ENCODE data around the gene FCN1. TPM values are rescaled to one million over a fixed set of nuclear protein-coding genes. Genes with fewer than 3 reads are reported as not detected.

The FCN1 gene
- total RNA-seq, 1 donor from 2014 or later, result not detected

DNA sequence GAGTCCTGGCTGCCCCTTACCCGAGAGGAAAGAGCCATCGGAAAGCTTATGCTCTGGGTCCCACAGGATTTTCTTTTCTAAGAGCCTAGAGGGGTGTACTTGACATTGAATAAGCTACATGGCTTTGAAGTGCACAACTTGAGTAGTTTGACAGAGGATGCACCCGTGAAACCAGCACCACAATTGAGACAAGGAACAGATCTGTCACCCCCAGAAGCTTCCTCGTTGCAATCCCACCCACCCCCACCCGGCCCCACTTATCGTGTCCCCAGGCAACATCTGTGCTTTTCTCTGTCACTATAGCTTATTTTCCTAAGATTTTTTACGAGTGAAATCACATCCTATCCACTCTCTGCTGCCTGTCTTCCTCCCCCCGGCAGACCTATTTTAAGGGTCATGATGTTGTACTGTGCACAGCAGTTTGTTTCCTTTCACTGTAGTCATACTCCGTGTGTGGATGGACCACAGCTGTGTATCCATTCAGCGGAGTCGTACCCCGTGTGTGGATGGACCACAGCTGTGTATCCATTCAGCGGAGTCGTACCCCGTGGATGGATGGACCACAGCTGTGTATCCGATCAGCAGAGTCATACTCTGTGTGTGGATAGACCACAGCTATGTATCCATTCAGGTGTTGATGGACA, 45.9 kb downstream of the FCN1 start:
- TF ChIP-seq, protein P1, sequence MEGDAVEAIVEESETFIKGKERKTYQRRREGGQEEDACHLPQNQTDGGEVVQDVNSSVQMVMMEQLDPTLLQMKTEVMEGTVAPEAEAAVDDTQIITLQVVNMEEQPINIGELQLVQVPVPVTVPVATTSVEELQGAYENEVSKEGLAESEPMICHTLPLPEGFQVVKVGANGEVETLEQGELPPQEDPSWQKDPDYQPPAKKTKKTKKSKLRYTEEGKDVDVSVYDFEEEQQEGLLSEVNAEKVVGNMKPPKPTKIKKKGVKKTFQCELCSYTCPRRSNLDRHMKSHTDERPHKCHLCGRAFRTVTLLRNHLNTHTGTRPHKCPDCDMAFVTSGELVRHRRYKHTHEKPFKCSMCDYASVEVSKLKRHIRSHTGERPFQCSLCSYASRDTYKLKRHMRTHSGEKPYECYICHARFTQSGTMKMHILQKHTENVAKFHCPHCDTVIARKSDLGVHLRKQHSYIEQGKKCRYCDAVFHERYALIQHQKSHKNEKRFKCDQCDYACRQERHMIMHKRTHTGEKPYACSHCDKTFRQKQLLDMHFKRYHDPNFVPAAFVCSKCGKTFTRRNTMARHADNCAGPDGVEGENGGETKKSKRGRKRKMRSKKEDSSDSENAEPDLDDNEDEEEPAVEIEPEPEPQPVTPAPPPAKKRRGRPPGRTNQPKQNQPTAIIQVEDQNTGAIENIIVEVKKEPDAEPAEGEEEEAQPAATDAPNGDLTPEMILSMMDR (IDR thresholded peaks at IDR 0.05), result no peak
- H3K27me3 Mint-ChIP-seq (ENCODE audit: unreplicated experiment), result peaks cover 16% of the 10 kb centered on the region
- H3K4me1 Mint-ChIP-seq (ENCODE audit: unreplicated experiment), result peaks cover 14% of the 10 kb centered on the region
- H3K4me3 Mint-ChIP-seq (ENCODE audit: unreplicated experiment), result no peak overlapping the region
- no peaks in the 10 kb centered on the region for H3K36me3 Mint-ChIP-seq (ENCODE audit: unreplicated experiment)
- peaks cover 5% of the 10 kb centered on the region for H3K9me3 Mint-ChIP-seq (ENCODE audit: unreplicated experiment)
- H3K27ac Mint-ChIP-seq (ENCODE audit: unreplicated experiment), result peak overlapping the region; percentile 4
- DNase-seq (ENCODE audit: extremely low spot score, unreplicated experiment), result no peak

DNA sequence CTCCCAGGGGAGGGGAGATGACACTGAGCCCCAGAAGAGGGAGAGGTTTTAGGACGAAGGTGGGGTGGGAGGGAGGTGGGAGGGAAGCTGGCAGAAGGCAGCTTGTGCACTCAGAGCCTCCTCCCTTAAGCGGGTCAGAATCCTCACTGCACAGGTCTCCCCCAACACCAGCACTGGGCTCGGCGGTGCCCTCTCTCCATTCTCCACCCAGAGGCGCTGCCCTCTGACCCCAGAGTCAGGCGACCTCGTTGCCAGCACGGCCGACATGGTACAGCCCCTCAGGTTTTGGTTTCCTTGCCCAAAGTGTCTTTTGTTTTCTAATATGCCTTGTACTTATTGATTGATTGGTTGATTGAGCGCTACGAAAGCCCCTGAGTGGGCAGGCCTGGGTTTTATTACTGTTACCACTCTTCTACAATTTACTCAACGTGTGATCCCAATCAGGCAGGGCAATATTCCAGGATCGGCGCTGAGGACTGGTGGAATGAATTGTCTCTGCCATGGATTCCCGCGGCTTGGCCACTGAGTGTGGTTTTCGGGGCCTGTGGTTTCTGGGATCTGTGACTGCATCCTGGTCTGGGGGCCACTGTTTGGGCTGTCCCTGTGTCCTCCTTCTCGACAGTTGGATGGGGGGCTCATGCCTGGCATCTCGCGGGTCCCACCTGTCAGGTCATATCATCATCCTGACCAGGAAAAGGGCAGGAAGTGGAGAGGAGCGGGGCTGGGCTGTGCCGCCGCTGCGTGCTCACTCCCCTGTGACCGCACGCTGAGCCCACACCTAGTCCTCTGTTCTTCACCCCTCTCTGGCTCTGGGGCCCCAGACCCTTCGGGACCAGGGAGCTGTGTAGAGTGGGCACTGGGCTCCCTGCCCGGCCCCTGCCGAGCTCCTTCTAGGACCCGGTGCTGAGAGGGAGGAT, 46.7 kb downstream of the FCN1 start:
- H3K4me1 Mint-ChIP-seq (ENCODE audit: unreplicated experiment), result peaks cover 14% of the 10 kb centered on the region
- DNase-seq (ENCODE audit: extremely low spot score, unreplicated experiment), result no peak
- H3K27me3 Mint-ChIP-seq (ENCODE audit: unreplicated experiment), result peaks cover 15% of the 10 kb centered on the region
- no peak overlapping the region for H3K27ac Mint-ChIP-seq (ENCODE audit: unreplicated experiment)
- peaks cover 5% of the 10 kb centered on the region for H3K9me3 Mint-ChIP-seq (ENCODE audit: unreplicated experiment)
- H3K4me3 Mint-ChIP-seq (ENCODE audit: unreplicated experiment), result no peak overlapping the region
- no peaks in the 10 kb centered on the region for H3K36me3 Mint-ChIP-seq (ENCODE audit: unreplicated experiment)
- TF ChIP-seq, protein P1 (IDR thresholded peaks at IDR 0.05), result no peak

DNA sequence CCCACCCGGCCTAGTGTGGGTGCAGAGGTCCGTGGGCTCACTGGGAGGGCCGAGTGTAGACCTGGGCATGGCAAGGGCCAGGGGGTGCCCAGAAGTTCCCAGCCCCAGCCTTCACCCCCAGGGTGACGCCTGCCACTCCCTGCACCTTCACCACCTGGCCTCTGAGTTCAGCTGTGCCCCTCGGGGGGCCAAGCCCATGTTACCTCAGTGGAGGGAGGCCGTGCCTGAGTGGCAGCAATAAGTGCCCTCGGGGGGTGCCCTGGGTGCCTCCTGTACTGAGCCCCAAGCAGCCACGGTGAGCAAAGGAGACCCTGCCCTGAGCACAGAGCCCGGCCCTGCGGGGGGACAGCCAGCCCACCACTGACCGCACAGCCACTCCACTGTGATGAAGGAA, 47.4 kb downstream of the FCN1 start:
- H3K27ac Mint-ChIP-seq (ENCODE audit: unreplicated experiment), result no peak overlapping the region
- H3K36me3 Mint-ChIP-seq (ENCODE audit: unreplicated experiment), result no peaks in the 10 kb centered on the region

DNA sequence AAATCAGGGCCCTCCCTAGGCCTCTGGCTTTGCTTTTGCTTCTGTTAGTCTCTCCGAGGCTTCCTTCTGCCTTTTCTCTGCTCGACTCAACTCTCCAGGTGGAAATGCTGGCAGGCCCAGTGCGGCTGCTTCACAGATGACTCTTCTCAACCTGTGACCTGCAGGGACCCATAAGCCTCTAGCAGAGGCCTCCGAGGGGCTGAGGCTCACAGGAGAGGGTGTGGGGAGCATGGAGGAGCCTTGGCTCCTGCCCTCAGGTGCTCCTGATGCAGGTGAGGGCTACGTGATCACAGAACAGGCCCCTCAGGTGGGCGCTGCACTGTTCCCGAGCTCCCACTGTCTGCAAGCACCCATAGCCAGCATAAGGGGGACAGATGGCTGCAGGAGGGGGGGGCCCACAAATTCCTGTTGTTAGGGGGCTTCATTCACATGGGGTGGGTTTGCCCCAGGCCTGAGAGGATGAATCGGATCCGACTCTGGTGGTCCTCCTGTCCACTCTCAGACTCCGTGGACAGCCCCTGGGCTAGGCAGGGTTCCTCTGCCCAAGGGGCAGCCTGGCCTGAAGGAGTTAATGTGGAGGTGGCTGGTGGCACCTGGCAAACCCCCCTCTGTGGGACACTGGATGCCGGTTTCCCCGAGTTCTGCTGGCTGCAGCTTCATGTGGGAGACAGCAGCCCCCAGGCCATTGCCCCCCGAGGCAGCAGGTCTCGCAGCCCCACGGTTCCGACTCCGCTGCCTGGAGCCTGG, 48.0 kb downstream of the FCN1 start:
- Mint-ChIP-seq H3K9me3 (ENCODE audit: unreplicated experiment) (peaks cover 5% of the 10 kb centered on the region), H3K4me3 (ENCODE audit: unreplicated experiment) (no peak overlapping the region), H3K4me1 (ENCODE audit: unreplicated experiment) (peaks cover 14% of the 10 kb centered on the region), H3K36me3 (ENCODE audit: unreplicated experiment) (no peaks in the 10 kb centered on the region), H3K27ac (ENCODE audit: unreplicated experiment) (no peak overlapping the region), H3K27me3 (ENCODE audit: unreplicated experiment) (peaks cover 8% of the 10 kb centered on the region)
- DNase-seq (ENCODE audit: extremely low spot score, unreplicated experiment), result no peak
- TF ChIP-seq, protein P1 (IDR thresholded peaks at IDR 0.05), result no peak

More for the DNA sequence above, 47.4 kb downstream of the FCN1 start:
- Mint-ChIP-seq H3K9me3 (ENCODE audit: unreplicated experiment) (peaks cover 5% of the 10 kb centered on the region), H3K4me3 (ENCODE audit: unreplicated experiment) (no peak overlapping the region), H3K4me1 (ENCODE audit: unreplicated experiment) (peaks cover 14% of the 10 kb centered on the region), H3K27me3 (ENCODE audit: unreplicated experiment) (peaks cover 12% of the 10 kb centered on the region)
- DNase-seq (ENCODE audit: extremely low spot score, unreplicated experiment), result no peak
- TF ChIP-seq, protein P1 (IDR thresholded peaks at IDR 0.05), result no peak

All from osteocyte (in vitro differentiated cells).